IMR-90 (cell line): ENCODE measurements around the gene GPSM1. TPM values are rescaled to one million over a fixed set of nuclear protein-coding genes. Genes with fewer than 3 reads are reported as not detected.

Experiments used
- ATAC-seq: fragments of 200-7000 bp; cut with Tn5 transposase; 2 replicates; pipeline ENCODE4 v1.9.1; 2020; ENCODE audit warnings: low read depth, mild to moderate bottlenecking, moderate library complexity
- BruUV-seq: library from RNA; stranded (reverse); fragments of 400-500 nt; replicated peaks from 2 replicates; lab custom pipeline; 2021; lab: Mats Ljungman, UMichigan
- CTCF ChIA-PET: fragments of 300-600 bp; formaldehyde crosslinking; extraction: SDS; loops from one replicate; lab custom pipeline; 2021; ENCODE audit warnings: antibody characterized with exemption; lab: Yijun Ruan, JAX
- POLR2A ChIA-PET: fragments of 300-600 bp; sonication (Branson Sonifier 250); formaldehyde crosslinking; loops from one replicate; lab custom pipeline; 2022; ENCODE audit warnings: antibody characterized with exemption; ENCODE audit not compliant: unreplicated experiment; lab: Charles Lee
- DNase-seq: peaks from one replicate; pipeline ENCODE4 v3.0.0; 2013
- H2AFZ ChIP-seq: replicated peaks from 2 replicates; pipeline ENCODE3; 2013; ENCODE audit warnings: low read length, mild to moderate bottlenecking; ENCODE audit not compliant: poor library complexity
- H2AK5ac ChIP-seq: 2 replicates; pipeline ENCODE4 v1.6.1; 2013; ENCODE audit warnings: low read depth, low read length, inconsistent platforms
- H2AK9ac ChIP-seq: replicated peaks from 2 replicates; pipeline ENCODE3; 2013; ENCODE audit warnings: mild to moderate bottlenecking, low read depth, low read length, moderate library complexity; ENCODE audit not compliant: poor library complexity
- H2BK120ac ChIP-seq: 2 replicates; pipeline ENCODE4 v1.6.1; 2013; ENCODE audit warnings: low read depth, low read length, inconsistent platforms
- H2BK15ac ChIP-seq: 3 replicates; pipeline ENCODE4 v1.6.1; 2013; ENCODE audit warnings: low read depth, low read length, inconsistent platforms
- H2BK20ac ChIP-seq: 2 replicates; pipeline ENCODE4 v1.6.1; 2013; ENCODE audit warnings: low read depth, mild to moderate bottlenecking, inconsistent platforms, low read length, moderate library complexity
- H2BK5ac ChIP-seq: 2 replicates; pipeline ENCODE4 v1.6.1; 2013; ENCODE audit warnings: mild to moderate bottlenecking, low read depth, low read length, inconsistent platforms; ENCODE audit not compliant: poor library complexity, severe bottlenecking
- H3K14ac ChIP-seq: replicated peaks from 2 replicates; pipeline ENCODE4 v1.6.1; 2013; ENCODE audit warnings: low read depth, low read length, inconsistent platforms
- H3K18ac ChIP-seq: 2 replicates; pipeline ENCODE4 v1.6.1; 2013; ENCODE audit warnings: low read depth, low read length, control low read depth
- H3K23ac ChIP-seq: 2 replicates; pipeline ENCODE4 v1.6.1; 2013; ENCODE audit warnings: low read depth, low read length, inconsistent platforms
- H3K27ac ChIP-seq: 2 replicates; pipeline ENCODE4 v1.5.1; 2013; ENCODE audit warnings: mild to moderate bottlenecking, control low read depth, low read length; ENCODE audit not compliant: insufficient read depth
- H3K27me3 ChIP-seq: 2 replicates; pipeline ENCODE4 v1.6.1; 2013; ENCODE audit warnings: low read length; ENCODE audit not compliant: control insufficient read depth, insufficient read depth
- H3K36me3 ChIP-seq: 2 replicates; pipeline ENCODE4 v1.6.1; 2013; ENCODE audit warnings: low read length, mixed read lengths; ENCODE audit not compliant: control insufficient read depth, insufficient read depth
- H3K4ac ChIP-seq: 2 replicates; pipeline ENCODE4 v1.6.1; 2013; ENCODE audit warnings: low read depth, low read length, inconsistent platforms
- H3K4me1 ChIP-seq: 2 replicates; pipeline ENCODE4 v1.6.1; 2013; ENCODE audit warnings: low read length, mixed read lengths; ENCODE audit not compliant: control insufficient read depth, insufficient read depth
- H3K4me2 ChIP-seq: 2 replicates; pipeline ENCODE4 v1.6.1; 2013; ENCODE audit warnings: low read depth, mild to moderate bottlenecking, control low read depth, low read length, moderate library complexity
- H3K4me3 ChIP-seq: 2 replicates; pipeline ENCODE4 v1.5.1; 2013; ENCODE audit warnings: low read depth, mild to moderate bottlenecking, control low read depth, low read length, moderate library complexity; ENCODE audit not compliant: insufficient read depth
- H3K56ac ChIP-seq: 2 replicates; pipeline ENCODE4 v1.6.1; 2013; ENCODE audit warnings: low read length, inconsistent platforms; ENCODE audit not compliant: insufficient read depth; ENCODE audit errors: extremely low read depth
- H3K79me1 ChIP-seq, 2 experiments: 2 replicates each; pipeline ENCODE4 v1.6.1; 2013; ENCODE audit warnings: low read length in 2 of 2, inconsistent platforms in 1 of 2, low read depth in 1 of 2
- H3K9ac ChIP-seq: 2 replicates; pipeline ENCODE4 v1.6.1; 2013; ENCODE audit warnings: low read depth, low read length, control low read depth
- H3K9me1 ChIP-seq: 2 replicates; pipeline ENCODE4 v1.6.1; 2013; ENCODE audit warnings: low read length, inconsistent platforms; ENCODE audit not compliant: insufficient read depth
- H3K9me3 ChIP-seq: 2 replicates; pipeline ENCODE4 v1.6.1; 2013; ENCODE audit warnings: low read length; ENCODE audit not compliant: control insufficient read depth, insufficient read depth
- H4K20me1 ChIP-seq: 2 replicates; pipeline ENCODE4 v1.6.1; 2013; ENCODE audit warnings: low read length, inconsistent platforms; ENCODE audit not compliant: insufficient read depth
- H4K5ac ChIP-seq: 2 replicates; pipeline ENCODE4 v1.6.1; 2013; ENCODE audit warnings: mild to moderate bottlenecking, low read depth, low read length, control low read depth
- H4K8ac ChIP-seq, 2 experiments: 2 replicates each; pipeline ENCODE4 v1.6.1; 2013; ENCODE audit warnings: low read depth in 2 of 2, low read length in 2 of 2, control low read depth in 1 of 2, inconsistent platforms in 1 of 2
- H4K91ac ChIP-seq: 2 replicates; pipeline ENCODE4 v1.6.1; 2013; ENCODE audit warnings: low read depth, low read length, inconsistent platforms; ENCODE audit not compliant: insufficient read depth
- BHLHE40 ChIP-seq: fragments of 150-350 bp; IDR thresholded peaks from 2 replicates; pipeline ENCODE4 v1.6.1; 2016; ENCODE audit warnings: mild to moderate bottlenecking, low read depth, low read length
- CEBPB ChIP-seq: IDR thresholded peaks from 2 replicates; pipeline ENCODE4 v1.6.1; 2012; ENCODE audit warnings: low read depth, low read length, improper control_type of control experiment
- CHD1 ChIP-seq: IDR thresholded peaks from 2 replicates; pipeline ENCODE4 v1.6.1; 2012; ENCODE audit warnings: low read depth, low read length, improper control_type of control experiment
- CTCF ChIP-seq: conservative IDR thresholded peaks from 2 replicates; pipeline ENCODE4 v1.5.1; 2012; ENCODE audit warnings: mild to moderate bottlenecking, low read depth, low read length, improper control_type of control experiment
- ELK1 ChIP-seq: fragments of 150-350 bp; IDR thresholded peaks from 2 replicates; pipeline ENCODE4 v1.6.1; 2016; ENCODE audit warnings: low read depth, mild to moderate bottlenecking, low read length, moderate library complexity, borderline replicate concordance
- MAFK ChIP-seq: IDR thresholded peaks from 2 replicates; pipeline ENCODE4 v1.6.1; 2012; ENCODE audit warnings: low read depth, low read length, improper control_type of control experiment
- MAZ ChIP-seq: IDR thresholded peaks from 2 replicates; pipeline ENCODE4 v1.6.1; 2012; ENCODE audit warnings: low read depth, mild to moderate bottlenecking, low read length, improper control_type of control experiment, moderate library complexity, borderline replicate concordance
- NFE2L2 ChIP-seq: fragments of 150-350 bp; IDR thresholded peaks from 2 replicates; pipeline ENCODE4 v1.6.1; 2016; ENCODE audit warnings: low read depth, mild to moderate bottlenecking, low read length
- POLR2A ChIP-seq: IDR thresholded peaks from 2 replicates; pipeline ENCODE4 v1.6.1; 2012; ENCODE audit warnings: mild to moderate bottlenecking, low read depth, low read length
- RAD21 ChIP-seq: IDR thresholded peaks from 2 replicates; pipeline ENCODE4 v1.6.1; 2012; ENCODE audit warnings: low read length, improper control_type of control experiment
- RFX5 ChIP-seq: IDR thresholded peaks from 2 replicates; pipeline ENCODE4 v1.8.0; 2012; ENCODE audit warnings: low read depth, mild to moderate bottlenecking, low read length, moderate library complexity
- WGBS, 2 experiments: methylation state at CpG; one replicate each; pipeline versions ENCODE4 v1.1.5 to v1.1.7; 2013; ENCODE audit warnings: missing lambda C conversion rate in 2 of 2; ENCODE audit not compliant: insufficient read length in 1 of 2; ENCODE audit errors: extremely low coverage in 2 of 2; 5-methylcytosine and 5-hydroxymethylcytosine counted together
- dilution Hi-C: fragments of 300-500 bp; cut with HindIII; formaldehyde crosslinking; loops from one replicate; pipeline ENCODE4 v1.14.3; 2018; ENCODE audit warnings: low sequenced_read_pairs; ENCODE audit not compliant: unreplicated experiment
- in situ Hi-C: fragments of 300-500 bp; cut with MboI; formaldehyde crosslinking; loops from 3 replicates; pipeline ENCODE4 v1.14.3; 2019; ENCODE audit warnings: low sequenced_read_pairs, inconsistent platforms, mixed read lengths
- intact Hi-C: fragments of 100-400 bp; cut with micrococcal nuclease; formaldehyde crosslinking; loops from 2 replicates; pipeline ENCODE4 v1.10.0; 2022
- polyA plus RNA-seq, 3 experiments: library from polyadenylated mRNA; depleted of rRNA; stranded (reverse); fragments of >200 nt; gene quantifications; 2 replicates each; pipeline ENCODE4 v1.2.3, GENCODE V29; 2012; ENCODE audit warnings: low replicate concordance in 1 of 3
- total RNA-seq: library from RNA; depleted of rRNA; stranded (reverse); fragments of >200 nt; gene quantifications from 2 replicates; pipeline ENCODE4 v1.2.3, GENCODE V29; 2012

The GPSM1 gene
- total and polyA plus RNA-seq, 2 of the 4 experiments (the other 2 are of a cell fraction) = 28.7 to 71.2 TPM

GRCh38 chr9:136286359-136286986 is 40.9 kb upstream of the GPSM1 start:
- Histone ChIP-seq H3K9me1 (no peaks in the 10 kb centered on the region), H2AFZ (no peak overlapping the region), H3K4me1 (no peaks in the 10 kb centered on the region), H3K4ac (no peak overlapping the region), H4K91ac (no peak overlapping the region), H3K27ac (no peak overlapping the region), H3K27me3 (peaks cover 22% of the 10 kb centered on the region; the same call in 1 of the 2 replicates), H4K5ac (no peak overlapping the region), H3K4me2 (no peak overlapping the region), H2BK5ac (no peak overlapping the region), H3K4me3 (no peak overlapping the region), H4K8ac (no peak overlapping the region), H2AK9ac (no peak overlapping the region), H2AK5ac (no peak overlapping the region), H3K9ac (no peak overlapping the region), H3K9me3 (no peaks in the 10 kb centered on the region), H3K56ac (no peak overlapping the region), H2BK20ac (no peak overlapping the region), H3K23ac (no peak overlapping the region), H3K79me1 (no peaks in the 10 kb centered on the region), H3K36me3 (no peaks in the 10 kb centered on the region), H3K14ac (no peak overlapping the region), H2BK120ac (no peak overlapping the region), H4K20me1 (no peaks in the 10 kb centered on the region; the same call in 1 of the 2 replicates), H2BK15ac (no peak overlapping the region), H3K18ac (no peak overlapping the region)
- BruUV-seq = no TSS peak
- ATAC-seq = no peak
- dilution Hi-C loops = no loop called here
- WGBS, 2 experiments = 84% methylated on average over 10 of the region's 30 CpGs; no CpG with 5 or more reads in 1 of the 2 experiments
- intact Hi-C loops = no loop called here
- POLR2A ChIA-PET = no interaction called here
- CTCF ChIA-PET = no interaction called here
- no peak for TF ChIP-seq RAD21
- no peak for TF ChIP-seq ELK1
- TF ChIP-seq MAZ = no peak
- no peak for TF ChIP-seq CHD1
- TF ChIP-seq POLR2A = no peak
- no peak for TF ChIP-seq NFE2L2
- no peak for TF ChIP-seq MAFK
- TF ChIP-seq BHLHE40 = no peak
- TF ChIP-seq CTCF = no peak
- TF ChIP-seq RFX5 = no peak
- TF ChIP-seq CEBPB = no peak
- in situ Hi-C loops = no loop called here
- no peak for DNase-seq
